NCI-H1694 (cell line): ENCODE data around the gene SCN7A.

Experiments used
- DNase-seq: peaks from one replicate; lab custom pipeline; 2025; lab: John Stamatoyannopoulos, UW

SCN7A gene

GRCh38 chr2:166404831-166405568 is 89.0 kb downstream of the SCN7A start:
- DNase-seq = no peak

- DNase-seq = no peak
These were observed 99.8 kb downstream of the SCN7A start for GRCh38 chr2:166394245-166394644.

- no peak for DNase-seq
These were observed 101.0 kb downstream of the SCN7A start for GRCh38 chr2:166393008-166393407.

DNA sequence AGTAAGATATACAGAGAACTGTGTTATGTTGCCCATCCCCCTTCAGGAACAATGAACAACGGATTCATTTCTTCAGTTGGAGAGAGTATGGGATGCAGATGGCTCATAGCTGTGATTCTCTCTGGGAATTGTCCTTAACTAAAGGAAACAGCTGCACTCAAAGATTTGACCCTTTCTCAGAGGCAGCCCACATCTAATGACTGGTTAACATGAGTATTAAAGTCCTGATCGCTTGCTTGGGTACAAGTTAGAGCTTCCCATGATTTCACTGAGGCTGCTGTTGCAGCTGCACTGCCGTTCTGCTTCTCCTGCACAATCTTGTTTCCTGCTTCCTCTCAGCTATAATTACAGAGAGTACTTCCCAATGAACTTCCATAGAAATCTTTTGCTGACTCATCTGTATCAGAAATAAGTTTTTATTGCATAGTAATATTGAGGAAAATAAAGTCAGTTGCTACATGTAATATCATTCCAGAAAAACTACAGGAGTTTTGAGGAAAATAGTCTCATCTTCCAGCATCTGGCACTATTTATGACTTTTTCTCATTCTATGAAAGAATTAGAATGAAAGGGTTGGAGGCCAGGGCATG is 105.5 kb downstream of the SCN7A start:
- DNase-seq = no peak

GRCh38 chr2:166385313-166385712 is 108.7 kb downstream of the SCN7A start:
- DNase-seq = no peak

- DNase-seq = no peak
These were observed 109.3 kb downstream of the SCN7A start for GRCh38 chr2:166384774-166385173.

DNA sequence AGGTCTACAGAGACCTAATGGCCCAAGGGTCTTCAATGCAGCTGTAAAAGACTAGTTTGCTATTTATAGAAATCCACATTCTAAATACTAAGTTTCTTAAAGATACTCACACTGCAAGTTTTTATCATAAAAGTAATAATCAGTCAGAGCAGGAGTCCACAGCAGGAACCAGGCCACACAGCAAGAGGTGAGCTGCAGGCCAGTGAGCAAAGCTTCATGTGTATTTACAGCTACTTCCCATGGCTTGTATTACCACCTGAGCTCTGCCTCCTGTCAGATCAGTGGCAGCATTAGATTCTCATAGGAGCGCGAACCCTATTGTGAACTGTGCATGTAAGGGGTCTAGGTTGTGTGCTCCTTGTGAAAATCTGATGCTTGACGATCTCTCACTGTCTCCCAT is 111.6 kb downstream of the SCN7A start:
- no peak for DNase-seq

DNA sequence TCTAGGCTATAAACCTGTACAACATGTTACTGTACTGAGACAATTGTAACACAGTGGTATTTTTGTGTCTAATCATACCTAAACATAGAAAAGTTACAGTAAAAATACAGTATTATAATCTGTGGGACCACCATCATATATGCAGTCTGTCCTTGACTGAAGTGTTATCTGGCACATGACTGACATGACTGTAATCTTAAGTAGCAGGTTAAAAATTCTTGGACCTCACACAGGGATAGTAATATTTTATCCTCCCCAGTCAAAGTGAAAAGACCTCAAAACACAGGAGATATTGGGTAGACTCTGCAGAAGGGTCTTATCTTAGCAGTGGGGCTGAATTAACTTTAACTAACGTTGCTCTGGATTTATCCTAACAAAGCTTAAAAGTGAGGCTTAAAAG is 113.4 kb downstream of the SCN7A start:
- DNase-seq = no peak

- no peak for DNase-seq
These were observed 117.2 kb downstream of the SCN7A start for GRCh38 chr2:166376873-166377272.

DNA sequence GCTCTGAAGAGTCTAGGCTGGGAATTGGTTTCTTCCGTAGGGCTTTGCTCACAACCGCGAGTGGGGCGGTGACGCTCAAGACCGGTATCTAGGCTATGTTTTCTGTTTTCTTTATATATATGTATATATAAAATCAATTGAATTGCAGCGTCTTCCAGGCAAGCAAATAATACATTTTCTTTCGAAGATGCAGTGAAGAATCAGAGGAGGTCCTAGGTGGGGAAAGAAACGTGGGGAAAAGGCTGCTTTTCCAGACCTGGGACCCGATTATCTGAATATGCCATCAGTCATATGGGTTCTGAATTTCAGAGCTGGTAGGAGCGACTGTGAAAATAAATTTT is 117.6 kb downstream of the SCN7A start:
- DNase-seq = no peak

GRCh38 chr2:166375736-166376487 is 118.1 kb downstream of the SCN7A start, which contains the start of gene SCN9A:
Gene SCN9A (minus strand): TSS chr2:166375944. CDS start chr2:166311756, 64,188 bp downstream.
- peak; percentile 85 for DNase-seq

- DNase-seq = no peak
These were observed 118.8 kb downstream of the SCN7A start for GRCh38 chr2:166375195-166375735.

DNA sequence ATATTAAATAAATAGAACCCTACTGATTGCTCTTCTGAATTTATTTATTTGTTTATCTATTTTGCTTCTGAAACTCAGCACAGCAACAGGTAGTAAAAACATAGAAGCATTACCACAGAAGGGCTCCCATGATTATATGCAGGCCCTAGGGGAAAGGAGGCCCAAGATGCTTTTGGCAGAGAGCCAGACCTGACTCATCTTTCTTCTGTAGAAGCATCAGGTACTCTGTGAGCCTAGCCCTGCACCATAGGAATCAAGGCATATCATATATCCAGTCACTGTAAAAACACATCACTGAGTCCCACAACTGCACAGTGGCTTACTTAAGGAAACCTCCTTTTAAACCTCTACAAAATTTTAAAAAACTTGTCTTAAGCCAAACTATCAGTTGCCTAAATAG is 120.1 kb downstream of the SCN7A start:
- DNase-seq = peak; percentile 27

DNA sequence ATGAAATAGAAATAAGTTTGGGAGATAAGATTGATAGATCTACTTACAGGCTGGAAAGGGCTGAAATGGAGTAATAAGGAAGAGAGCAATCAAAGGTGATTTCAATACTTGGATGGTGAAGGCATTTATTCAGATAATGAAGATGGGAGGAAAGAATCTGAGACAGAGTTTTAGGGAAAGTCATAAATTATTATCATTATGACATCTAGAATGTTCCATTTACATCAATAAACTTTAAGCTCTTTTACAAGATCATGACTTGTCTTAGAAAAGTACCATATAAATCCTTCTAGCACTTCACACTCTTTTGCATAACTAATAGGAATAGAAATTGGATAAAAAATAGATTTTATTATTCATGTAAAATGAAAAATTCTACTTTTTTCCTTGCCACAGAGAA is 120.5 kb downstream of the SCN7A start:
- no peak for DNase-seq

GRCh38 chr2:166373105-166373504 is 120.9 kb downstream of the SCN7A start:
- no peak for DNase-seq

DNA sequence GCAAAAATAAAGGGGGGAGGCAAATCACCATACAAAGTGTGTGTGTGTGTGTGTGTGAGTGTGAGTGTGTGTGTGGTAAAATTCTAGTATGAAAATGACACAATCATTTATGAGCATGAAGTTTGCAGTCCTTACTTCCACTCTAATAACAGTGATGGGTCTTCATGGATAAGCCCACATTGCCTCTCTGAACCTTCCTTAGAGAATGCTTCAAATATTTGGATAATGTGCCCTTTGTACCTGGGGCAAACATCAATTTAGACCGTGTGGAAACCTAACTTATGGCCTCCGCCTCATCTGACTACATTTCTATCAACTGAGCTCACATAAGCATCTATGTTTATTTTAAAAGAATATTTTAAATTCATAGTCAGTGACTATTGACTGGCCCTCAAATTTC is 122.0 kb downstream of the SCN7A start:
- DNase-seq = no peak

GRCh38 chr2:166365803-166366420 is 128.1 kb downstream of the SCN7A start:
- DNase-seq = no peak

DNA sequence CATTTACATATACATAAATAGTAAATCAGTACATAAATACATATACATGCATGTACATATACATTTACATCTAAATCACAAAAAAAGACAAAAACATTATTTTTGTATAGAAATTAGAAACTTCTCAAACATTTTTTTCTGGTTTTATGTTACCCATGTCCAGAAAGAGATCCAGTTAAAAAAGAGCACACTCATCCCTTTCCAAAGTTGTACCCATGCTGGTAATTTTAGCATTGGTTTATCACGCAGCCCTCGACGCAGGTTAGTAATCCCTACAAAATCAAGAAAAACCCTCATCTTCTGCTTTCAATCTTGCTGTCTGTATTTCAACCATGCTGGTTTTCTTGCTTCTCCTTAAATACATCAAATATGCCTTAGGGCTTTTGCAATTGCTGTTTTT is 128.8 kb downstream of the SCN7A start:
- no peak for DNase-seq

DNA sequence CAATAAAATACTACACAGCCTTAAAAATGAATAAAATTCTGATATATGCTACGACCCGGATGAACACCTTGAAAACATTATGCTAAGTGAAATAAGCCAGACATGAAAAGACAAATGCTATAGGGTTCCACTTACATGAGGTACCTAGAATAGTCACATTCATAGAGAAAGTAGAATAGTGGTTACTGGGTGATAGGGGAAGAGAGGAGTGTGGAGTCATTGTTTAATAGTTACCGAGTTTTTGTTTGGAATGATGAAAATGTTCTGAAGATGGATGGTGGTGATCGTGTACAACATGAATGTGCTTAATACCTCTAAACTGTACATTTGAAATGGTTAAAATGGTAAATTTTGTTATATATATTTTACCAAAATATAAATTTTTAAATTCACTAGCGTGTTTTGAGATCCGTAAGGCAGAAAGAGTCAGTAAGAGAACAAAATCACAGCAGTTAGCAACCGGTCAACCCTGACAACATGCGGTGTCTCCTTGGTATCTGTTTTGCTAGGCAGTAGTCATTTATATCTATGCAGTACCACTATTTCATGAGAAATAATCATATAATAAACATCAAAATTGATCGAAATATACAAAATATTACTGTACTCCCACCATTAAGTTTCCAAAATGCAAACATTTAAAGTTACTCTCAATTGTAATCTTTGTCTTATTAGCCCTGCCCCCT is 129.4 kb downstream of the SCN7A start:
- no peak for DNase-seq

GRCh38 chr2:166361351-166362153 is 132.5 kb downstream of the SCN7A start:
- no peak for DNase-seq

- DNase-seq = no peak
These were observed 133.1 kb downstream of the SCN7A start for GRCh38 chr2:166360906-166361305.
